Calu3 (cell line): Measurements from ENCODE around the gene KRT31. TPM values are rescaled to one million over a fixed set of nuclear protein-coding genes. Genes with fewer than 3 reads are reported as not detected.

ENCODE experiments used
- BruUV-seq: library from RNA; stranded (reverse); fragments of 400-500 nt; replicated peaks from 2 replicates; lab custom pipeline; 2021; lab: Mats Ljungman, UMichigan
- CTCF ChIA-PET: fragments of 300-600 bp; sonication (Branson Sonifier 250); formaldehyde crosslinking; loops from one replicate; lab custom pipeline; 2022; ENCODE audit warnings: antibody characterized with exemption; lab: Charles Lee
- DNase-seq: peaks from one replicate; pipeline ENCODE4 v3.0.0; 2022
- H3K27ac Mint-ChIP-seq: one replicate; pipeline ENCODE4 v1.8.0; 2022; ENCODE audit warnings: mixed read lengths; ENCODE audit not compliant: unreplicated experiment
- H3K27me3 Mint-ChIP-seq: one replicate; pipeline ENCODE4 v1.8.0; 2022; ENCODE audit warnings: mixed read lengths; ENCODE audit not compliant: unreplicated experiment
- H3K36me3 Mint-ChIP-seq: one replicate; pipeline ENCODE4 v1.8.0; 2022; ENCODE audit warnings: mild to moderate bottlenecking, moderate library complexity, mixed read lengths; ENCODE audit not compliant: insufficient read depth, unreplicated experiment
- H3K4me1 Mint-ChIP-seq: one replicate; pipeline ENCODE4 v1.8.0; 2022; ENCODE audit warnings: mild to moderate bottlenecking, low read depth, mixed read lengths; ENCODE audit not compliant: unreplicated experiment
- H3K4me3 Mint-ChIP-seq: one replicate; pipeline ENCODE4 v1.8.0; 2022; ENCODE audit warnings: mild to moderate bottlenecking, low read depth, moderate library complexity, mixed read lengths; ENCODE audit not compliant: unreplicated experiment
- H3K9me3 Mint-ChIP-seq: one replicate; pipeline ENCODE4 v1.8.0; 2022; ENCODE audit warnings: low read depth, mixed read lengths; ENCODE audit not compliant: unreplicated experiment
- CTCF ChIP-seq: fragments of 200-600 bp; IDR thresholded peaks from one replicate; pipeline ENCODE4 v1.8.0; 2022; ENCODE audit warnings: antibody characterized with exemption; ENCODE audit not compliant: unreplicated experiment
- intact Hi-C: fragments of 100-400 bp; cut with micrococcal nuclease; formaldehyde crosslinking; loops from one replicate; pipeline ENCODE4 v1.10.0; 2022; ENCODE audit not compliant: unreplicated experiment
- total RNA-seq: library from RNA; stranded (reverse); gene quantifications from 2 replicates; pipeline ENCODE4 v1.2.3, GENCODE V29; 2022

Gene KRT31
- total RNA-seq, 1 experiment from 2014 or later = not detected

- no TSS peak for BruUV-seq
- Mint-ChIP-seq H3K9me3 (no peaks in the 10 kb centered on the region), H3K4me1 (peaks cover 41% of the 10 kb centered on the region), H3K27ac (no peak overlapping the region), H3K4me3 (no peak overlapping the region), H3K36me3 (no peaks in the 10 kb centered on the region), H3K27me3 (no peaks in the 10 kb centered on the region)
- TF ChIP-seq CTCF = no peak
- DNase-seq = no peak
- intact Hi-C loops = loop anchor here (5.0 kb wide), 1 partner anchor 38 kb away; no protein-coding TSS in a partner anchor
- CTCF ChIA-PET = no interaction called here
These were observed 33.5 kb downstream of the KRT31 start for GRCh38 chr17:41363881-41364280.

GRCh38 chr17:41360296-41360995 is 37.0 kb downstream of the KRT31 start:
- BruUV-seq = no TSS peak

GRCh38 chr17:41354536-41354935 is 42.9 kb downstream of the KRT31 start:
- TF ChIP-seq CTCF = no peak
- DNase-seq = no peak
- no TSS peak for BruUV-seq
- no peaks in the 10 kb centered on the region for H3K36me3 Mint-ChIP-seq
- intact Hi-C loops = no loop called here
- no peak overlapping the region for H3K4me3 Mint-ChIP-seq
- peaks cover 2% of the 10 kb centered on the region for H3K4me1 Mint-ChIP-seq
- H3K9me3 Mint-ChIP-seq = peaks cover 3% of the 10 kb centered on the region
- H3K27ac Mint-ChIP-seq = no peak overlapping the region
- CTCF ChIA-PET = interaction anchor here (0.5 to 0.7 kb wide), 3 partner anchors 187 to 1122 kb away, joined by 3 read pairs; no protein-coding TSS in a partner anchor
- peaks cover 13% of the 10 kb centered on the region for H3K27me3 Mint-ChIP-seq

More at GRCh38 chr17:41360296-41360995, 37.0 kb downstream of the KRT31 start:
- intact Hi-C loops = loop anchor here (5.0 kb wide), 1 partner anchor 42 kb away; no protein-coding TSS in a partner anchor
- Mint-ChIP-seq H3K27me3 (no peaks in the 10 kb centered on the region), H3K4me3 (no peak overlapping the region), H3K9me3 (no peaks in the 10 kb centered on the region), H3K36me3 (no peaks in the 10 kb centered on the region), H3K27ac (peak overlapping the region; percentile 61), H3K4me1 (peaks cover 41% of the 10 kb centered on the region)
- peak; percentile 46 for DNase-seq
- TF ChIP-seq CTCF = no peak
- CTCF ChIA-PET = interaction anchor here (1.2 to 1.5 kb wide), 3 partner anchors 10 to 189 kb away, joined by 4 to 5 read pairs (median 4); no protein-coding TSS in a partner anchor

- intact Hi-C loops = no loop called here
- no peak overlapping the region for H3K4me3 Mint-ChIP-seq
- CTCF ChIA-PET = no interaction called here
- H3K27me3 Mint-ChIP-seq = peaks cover 13% of the 10 kb centered on the region
- peaks cover 6% of the 10 kb centered on the region for H3K4me1 Mint-ChIP-seq
- BruUV-seq = no TSS peak
- peaks cover 3% of the 10 kb centered on the region for H3K9me3 Mint-ChIP-seq
- TF ChIP-seq CTCF = no peak
- H3K27ac Mint-ChIP-seq = no peak overlapping the region
- H3K36me3 Mint-ChIP-seq = no peaks in the 10 kb centered on the region
- no peak for DNase-seq
These were observed 44.6 kb downstream of the KRT31 start for GRCh38 chr17:41352597-41353366.
